HS-5 (cell line): ENCODE measurements around the gene VNN1.

Experiments
- DNase-seq: peaks from one replicate; pipeline ENCODE4 v3.0.0-alpha.2; 2012; ENCODE audit warnings: low read depth

The VNN1 gene

GRCh38 chr6:132713352-132714134, at the start of gene VNN1:
VNN1 (minus strand) TSS chr6:132714055; CDS start chr6:132714035, 20 bp downstream.
- no peak for DNase-seq

- DNase-seq = no peak
Measured at GRCh38 chr6:132763269-132763668, 49.4 kb upstream of the VNN1 start.

- no peak for DNase-seq
Measured at GRCh38 chr6:132760256-132760655, 46.4 kb upstream of the VNN1 start.

- DNase-seq = no peak
Measured at GRCh38 chr6:132758689-132759088, 44.8 kb upstream of the VNN1 start.

- no peak for DNase-seq
Measured at GRCh38 chr6:132752255-132752654, 38.4 kb upstream of the VNN1 start.

- DNase-seq = no peak
Measured at GRCh38 chr6:132751828-132752227, 38.0 kb upstream of the VNN1 start.

- DNase-seq = no peak
Measured at GRCh38 chr6:132751306-132751705, 37.5 kb upstream of the VNN1 start.

GRCh38 chr6:132750455-132751248, 36.8 kb upstream of the VNN1 start:
- DNase-seq = no peak

GRCh38 chr6:132749111-132749510, 35.3 kb upstream of the VNN1 start:
- no peak for DNase-seq

GRCh38 chr6:132748446-132748845, 34.6 kb upstream of the VNN1 start:
- DNase-seq = no peak

GRCh38 chr6:132746048-132746447, 32.2 kb upstream of the VNN1 start:
- DNase-seq = no peak

GRCh38 chr6:132742495-132742894, 28.6 kb upstream of the VNN1 start:
- no peak for DNase-seq

GRCh38 chr6:132741281-132741680, 27.4 kb upstream of the VNN1 start:
- DNase-seq = no peak

- no peak for DNase-seq
Measured at GRCh38 chr6:132736239-132736638, 22.4 kb upstream of the VNN1 start.

- DNase-seq = no peak
Measured at GRCh38 chr6:132734694-132735236, 20.9 kb upstream of the VNN1 start.

- no peak for DNase-seq
Measured at GRCh38 chr6:132733814-132734213, 20.0 kb upstream of the VNN1 start.

GRCh38 chr6:132733283-132733682, 19.4 kb upstream of the VNN1 start:
- no peak for DNase-seq

- no peak for DNase-seq
Measured at GRCh38 chr6:132731086-132731485, 17.2 kb upstream of the VNN1 start.

- DNase-seq = no peak
Measured at GRCh38 chr6:132730560-132730959, 16.7 kb upstream of the VNN1 start.

GRCh38 chr6:132728616-132729015, 14.8 kb upstream of the VNN1 start:
- no peak for DNase-seq

- DNase-seq = no peak
Measured at GRCh38 chr6:132726608-132726975, 12.7 kb upstream of the VNN1 start.

GRCh38 chr6:132725947-132726607, 12.2 kb upstream of the VNN1 start:
- DNase-seq = no peak

GRCh38 chr6:132725471-132725870, 11.6 kb upstream of the VNN1 start:
- DNase-seq = no peak
